H1 (cell line): ENCODE results near the gene PXMP4. TPM values are rescaled to one million over a fixed set of nuclear protein-coding genes. Genes with fewer than 3 reads are reported as not detected.

ENCODE experiments used
- CTCF ChIA-PET: fragments of 300-600 bp; sonication (Branson Sonifier 250); formaldehyde crosslinking; loops from one replicate; lab custom pipeline; 2021; ENCODE audit not compliant: partially characterized antibody; lab: Charles Lee
- POLR2A ChIA-PET: fragments of 300-600 bp; sonication (Branson Sonifier 250); formaldehyde crosslinking; loops from one replicate; lab custom pipeline; 2021; ENCODE audit warnings: inconsistent platforms; ENCODE audit not compliant: partially characterized antibody; lab: Charles Lee
- DNase-seq, 2 experiments: peaks; one replicate each; pipeline versions ENCODE4 v3.0.0 to v3.0.0-alpha.2; 2010 to 2022; ENCODE audit warnings: low spot score in 2 of 2, low read depth in 1 of 2, mixed read lengths in 1 of 2
- FAIRE-seq: peaks from 2 replicates; lab custom pipeline; 2011; peaks lifted over from hg19 to GRCh38; lab: Jason Lieb, UNC
- H2AFZ ChIP-seq: 2 replicates; pipeline ENCODE4 v1.8.1; 2012; ENCODE audit warnings: low read length, inconsistent platforms
- H2AK5ac ChIP-seq: 2 replicates; pipeline ENCODE4 v1.6.1; 2013; ENCODE audit warnings: low read depth, low read length
- H2BK120ac ChIP-seq: replicated peaks from 2 replicates; pipeline ENCODE3; 2013; ENCODE audit warnings: low read depth, low read length, inconsistent platforms
- H2BK12ac ChIP-seq: 2 replicates; pipeline ENCODE4 v1.6.1; 2013; ENCODE audit warnings: low read depth, low read length
- H2BK15ac ChIP-seq: 2 replicates; pipeline ENCODE4 v1.6.1; 2013; ENCODE audit warnings: low read length
- H2BK20ac ChIP-seq: 2 replicates; pipeline ENCODE4 v1.6.1; 2013; ENCODE audit warnings: low read length
- H2BK5ac ChIP-seq: 2 replicates; pipeline ENCODE4 v1.6.1; 2013; ENCODE audit warnings: low read depth, low read length
- H3K14ac ChIP-seq: 2 replicates; pipeline ENCODE4 v1.6.1; 2013; ENCODE audit warnings: inconsistent platforms; ENCODE audit not compliant: insufficient read length
- H3K18ac ChIP-seq: 2 replicates; pipeline ENCODE4 v1.6.1; 2013; ENCODE audit warnings: low read length; ENCODE audit errors: extremely low read depth
- H3K23ac ChIP-seq: 2 replicates; pipeline ENCODE4 v1.6.1; 2013; ENCODE audit warnings: inconsistent platforms; ENCODE audit not compliant: insufficient read length
- H3K23me2 ChIP-seq: 2 replicates; pipeline ENCODE4 v1.6.1; 2013; ENCODE audit warnings: low read depth, low read length
- H3K27ac ChIP-seq: 2 replicates; pipeline ENCODE4 v1.6.1; 2011; ENCODE audit warnings: low read depth, low read length, inconsistent platforms
- H3K27me3 ChIP-seq, 4 experiments: replicated peaks in 1 of 4; 1 replicate in 1 of 4; 2 replicates in 3 of 4; pipeline versions ENCODE4 v1.6.1 to v1.8.1; 2011 to 2013; ENCODE audit warnings: low read length in 3 of 4, mild to moderate bottlenecking in 3 of 4, inconsistent platforms in 2 of 4, mixed read lengths in 2 of 4, moderate library complexity in 1 of 4; ENCODE audit not compliant: control insufficient read depth in 3 of 4, insufficient read depth in 3 of 4; ENCODE audit errors: extremely low read depth in 1 of 4
- H3K36me3 ChIP-seq, 4 experiments: 2 replicates each; pipeline versions ENCODE4 v1.6.1 to v1.8.1; 2011 to 2013; ENCODE audit warnings: mild to moderate bottlenecking in 4 of 4, low read length in 3 of 4, moderate library complexity in 2 of 4, control low read depth in 1 of 4, inconsistent platforms in 1 of 4; ENCODE audit not compliant: insufficient read depth in 4 of 4, control insufficient read depth in 2 of 4
- H3K4ac ChIP-seq: replicated peaks from 2 replicates; pipeline ENCODE3; 2013; ENCODE audit warnings: low read length, low read depth, mixed read lengths, inconsistent platforms; ENCODE audit not compliant: insufficient read length
- H3K4me1 ChIP-seq, 4 experiments: replicated peaks in 1 of 4; 1 replicate in 1 of 4; 2 replicates in 3 of 4; pipeline versions ENCODE4 v1.6.1 to v1.8.1; 2011 to 2013; ENCODE audit warnings: low read length in 3 of 4, inconsistent platforms in 2 of 4, mixed read lengths in 1 of 4; ENCODE audit not compliant: insufficient read depth in 4 of 4, control insufficient read depth in 3 of 4
- H3K4me2 ChIP-seq, 2 experiments: 2 replicates each; pipeline versions ENCODE4 v1.6.1 to v1.8.1; 2011 to 2013; ENCODE audit warnings: low read depth in 2 of 2, low read length in 2 of 2, control low read depth in 1 of 2, inconsistent platforms in 1 of 2, mild to moderate bottlenecking in 1 of 2; ENCODE audit not compliant: insufficient read depth in 1 of 2
- H3K4me3 ChIP-seq, 4 experiments: fragments of 200-600, 300-600 bp in 1 of 4; sonication (generic), shearing (Covaris generic), sonication (Bioruptor Twin) in 1 of 4; 2 replicates each; pipeline versions ENCODE4 v1.5.1 to v1.8.1; 2011 to 2016; ENCODE audit warnings: low read length in 4 of 4, low read depth in 3 of 4, control low read depth in 2 of 4, inconsistent platforms in 2 of 4, mild to moderate bottlenecking in 2 of 4, mixed read lengths in 1 of 4, moderate library complexity in 1 of 4; ENCODE audit not compliant: insufficient read depth in 2 of 4; ENCODE audit errors: extremely low read depth in 1 of 4
- H3K56ac ChIP-seq: replicated peaks from 2 replicates; pipeline ENCODE3; 2013; ENCODE audit warnings: low read depth, mild to moderate bottlenecking, mixed read lengths, low read length, inconsistent platforms; ENCODE audit not compliant: insufficient read length
- H3K79me1 ChIP-seq: 2 replicates; pipeline ENCODE4 v1.6.1; 2013; ENCODE audit warnings: low read depth, low read length, control low read depth
- H3K79me2 ChIP-seq, 2 experiments: 2 replicates each; pipeline versions ENCODE4 v1.6.1 to v1.8.1; 2012 to 2013; ENCODE audit warnings: low read length in 2 of 2, mild to moderate bottlenecking in 2 of 2, inconsistent platforms in 1 of 2; ENCODE audit not compliant: insufficient read depth in 2 of 2, control insufficient read depth in 1 of 2
- H3K9ac ChIP-seq, 4 experiments: replicated peaks in 1 of 4; 1 replicate in 1 of 4; 2 replicates in 3 of 4; pipeline versions ENCODE4 v1.6.1 to v1.8.1; 2011 to 2013; ENCODE audit warnings: low read depth in 3 of 4, low read length in 3 of 4, control low read depth in 2 of 4, mild to moderate bottlenecking in 2 of 4, moderate library complexity in 2 of 4, inconsistent platforms in 1 of 4; ENCODE audit errors: extremely low read depth in 1 of 4
- H3K9me3 ChIP-seq, 2 experiments: 2 replicates each; pipeline versions ENCODE4 v1.6.1 to v1.8.1; 2012 to 2013; ENCODE audit warnings: mild to moderate bottlenecking in 2 of 2, moderate library complexity in 2 of 2, control low read depth in 1 of 2, inconsistent platforms in 1 of 2, low read depth in 1 of 2, low read length in 1 of 2, mixed read lengths in 1 of 2; ENCODE audit not compliant: insufficient read depth in 2 of 2
- H4K20me1 ChIP-seq, 2 experiments: replicated peaks in 1 of 2; 2 replicates each; pipeline versions ENCODE3 to v1.8.1; 2011 to 2013; ENCODE audit warnings: inconsistent platforms in 2 of 2, low read length in 2 of 2, mild to moderate bottlenecking in 1 of 2; ENCODE audit not compliant: insufficient read depth in 2 of 2, control insufficient read depth in 1 of 2
- H4K5ac ChIP-seq: 2 replicates; pipeline ENCODE4 v1.6.1; 2013; ENCODE audit warnings: low read length, low read depth, mixed read lengths, inconsistent platforms; ENCODE audit not compliant: insufficient read length
- H4K8ac ChIP-seq: 2 replicates; pipeline ENCODE4 v1.8.0; 2013; ENCODE audit warnings: mild to moderate bottlenecking, moderate library complexity, low read length, inconsistent platforms; ENCODE audit not compliant: insufficient read depth; ENCODE audit errors: extremely low read depth
- H4K91ac ChIP-seq: replicated peaks from 2 replicates; pipeline ENCODE3; 2013; ENCODE audit warnings: low read length, mixed read lengths, inconsistent platforms; ENCODE audit not compliant: insufficient read length
- BCL11A ChIP-seq, 2 experiments: IDR thresholded peaks; one replicate each; pipeline ENCODE4 v1.6.1; 2011; ENCODE audit warnings: low read depth in 2 of 2, low read length in 2 of 2, mild to moderate bottlenecking in 2 of 2
- CBX8 ChIP-seq: fragments of 300-800, 300-1000 bp; sonication (generic); IDR thresholded peaks from 2 replicates; pipeline ENCODE4 v1.7.1; 2016; ENCODE audit warnings: low read depth, low read length, borderline replicate concordance
- RBBP5 ChIP-seq: IDR thresholded peaks from 2 replicates; pipeline ENCODE4 v1.7.1; 2012; ENCODE audit warnings: low read depth, mild to moderate bottlenecking, inconsistent platforms, low read length, moderate library complexity, borderline replicate concordance
- RXRA ChIP-seq: IDR thresholded peaks from 2 replicates; pipeline ENCODE4 v1.6.1; 2011; ENCODE audit warnings: low read depth, mild to moderate bottlenecking, low read length, moderate library complexity; ENCODE audit not compliant: insufficient read depth
- SIN3A ChIP-seq, 2 experiments: IDR thresholded peaks in 1 of 2; conservative IDR thresholded peaks in 1 of 2; 2 replicates each; pipeline ENCODE4 v1.6.1; 2011 to 2012; ENCODE audit warnings: low read length in 2 of 2, improper control_type of control experiment in 1 of 2, low read depth in 1 of 2, mild to moderate bottlenecking in 1 of 2
- TCF12 ChIP-seq: IDR thresholded peaks from 2 replicates; pipeline ENCODE4 v1.6.1; 2011; ENCODE audit warnings: low read depth, mild to moderate bottlenecking, low read length
- WGBS, 2 experiments: shearing (Covaris generic) in 1 of 2; methylation state at CpG; one replicate each; pipeline versions ENCODE4 v1.1.6 to v1.1.7; 2013 to 2015; ENCODE audit warnings: low lambda C conversion rate in 2 of 2, mixed read lengths in 2 of 2, inconsistent platforms in 1 of 2, low coverage in 1 of 2, missing lambda C conversion rate in 1 of 2; ENCODE audit not compliant: insufficient replicate concordance in 2 of 2, insufficient coverage in 1 of 2, insufficient read length in 1 of 2; ENCODE audit errors: extremely low coverage in 1 of 2, missing lambda C conversion rate in 1 of 2; 5-methylcytosine and 5-hydroxymethylcytosine counted together
- polyA plus RNA-seq, 7 experiments: library from polyadenylated mRNA; depleted of rRNA in 3 of 7; stranded (reverse) in 5 of 7; unstranded in 2 of 7; fragments of >200 nt in 5 of 7; fragments of 200-250 nt in 2 of 7; gene quantifications; 1 replicate in 5 of 7; 2 replicates in 1 of 7; 4 replicates in 1 of 7; pipeline versions ENCODE4 v1.2.1 to v1.2.3, GENCODE V29; 2011 to 2013; ENCODE audit warnings: missing spikeins in 2 of 7, mixed read lengths in 2 of 7
- total RNA-seq: library from RNA; stranded (reverse); fragmentation: NEBNext Ultra II Directional; extraction: Animal tissue kit (Norgen Biotek cat#: 25700); gene quantifications from 2 replicates; pipeline ENCODE4 v1.2.1, GENCODE V29; 2021
- TF ChIP-seq, protein P1 (sequence below), 3 experiments: IDR thresholded peaks; 1 replicate in 2 of 3; 2 replicates in 1 of 3; pipeline versions ENCODE4 v1.5.1 to v1.6.1; 2011; ENCODE audit warnings: low read length in 3 of 3, mild to moderate bottlenecking in 3 of 3, inconsistent platforms in 2 of 3, low read depth in 1 of 3, moderate library complexity in 1 of 3; ENCODE audit not compliant: insufficient read depth in 1 of 3; ENCODE audit errors: control extremely low read depth in 1 of 3
- TF ChIP-seq, protein P2 (sequence below): IDR thresholded peaks from 2 replicates; pipeline ENCODE4 v1.6.1; 2012; ENCODE audit warnings: low read length, inconsistent platforms

The PXMP4 gene
- total and polyA plus RNA-seq, 2 of the 8 experiments (the other 6 are each of a cell fraction or from before 2014, with no cell fraction given) = 3.3 to 3.4 TPM

DNA sequence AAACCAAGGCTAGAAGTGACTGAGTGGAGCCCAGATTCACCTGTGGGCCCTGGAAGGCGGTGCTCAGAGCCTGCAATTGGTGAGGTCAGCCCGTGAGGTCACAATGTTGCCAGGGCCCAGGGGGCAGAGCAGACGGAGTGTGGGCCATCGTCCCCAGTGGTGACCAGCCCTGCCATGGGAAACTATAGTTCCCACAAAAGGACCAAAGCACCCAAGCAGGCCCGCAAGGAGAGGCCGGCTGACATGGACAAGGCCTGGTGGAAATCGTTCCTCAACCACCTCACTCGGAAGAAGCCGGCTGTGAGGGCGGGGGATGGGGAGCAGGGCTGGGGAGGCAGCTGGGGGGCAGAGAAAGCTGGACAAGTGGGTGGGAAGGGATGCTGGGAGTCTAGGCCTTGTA is 57.9 kb downstream of the PXMP4 start, which contains the start of gene C20orf144:
TSS of gene C20orf144 (plus strand) at position 156 of the 400 bp plus-strand sequence. CDS start at position 175, 19 bp downstream.
- Histone ChIP-seq H3K27me3 (peaks cover 0 to 3% (median 0%) of the 10 kb centered on the region in 4 experiments; a peak in 3 of 7 replicates), H3K56ac (no peak within 1 kb of the TSS), H3K23me2 (peaks cover 19% of the 10 kb centered on the region; the same call in 1 of the 2 replicates), H3K4me1 (peaks cover 0 to 12% (median 8%) of the 10 kb centered on the region in 4 experiments; a peak in 4 of 7 replicates), H3K4me3 (peak within 1 kb of the TSS; percentile 56 to 93 (median 82)), H3K79me2 (no peaks in the 10 kb centered on the region), H3K27ac (peak within 1 kb of the TSS; percentile 34; the same call in 1 of the 2 replicates), H4K8ac (no peak within 1 kb of the TSS), H2BK5ac (no peak within 1 kb of the TSS), H2BK12ac (no peak within 1 kb of the TSS), H2BK15ac (no peak within 1 kb of the TSS), H4K5ac (no peak within 1 kb of the TSS), H3K36me3 (peaks cover 0 to 14% (median 0%) of the 10 kb centered on the region in 4 experiments; a peak in 2 of 8 replicates), H3K79me1 (no peaks in the 10 kb centered on the region), H3K4ac (no peak within 1 kb of the TSS), H2AK5ac (no peak within 1 kb of the TSS), H2AFZ (no peak within 1 kb of the TSS), H3K9me3 (no peaks in the 10 kb centered on the region), H3K9ac (peak within 1 kb of the TSS; percentile 8 to 73 (median 40)), H3K23ac (no peak within 1 kb of the TSS), H2BK120ac (no peak within 1 kb of the TSS), H2BK20ac (no peak within 1 kb of the TSS), H3K14ac (no peak within 1 kb of the TSS), H4K20me1 (peaks cover 0 to 8% of the 10 kb centered on the region in 2 experiments), H3K18ac (no peak within 1 kb of the TSS), H3K4me2 (peak within 1 kb of the TSS; percentile 67 to 94), H4K91ac (no peak within 1 kb of the TSS)
- CTCF ChIA-PET = interaction anchor here (3.9 kb wide), 1 partner anchor 9 kb away, joined by 22 read pairs; no protein-coding TSS in a partner anchor
- DNase-seq (no peak), FAIRE-seq (no peak)
- POLR2A ChIA-PET = interaction anchor here (1.1 to 17.9 kb wide), 3 partner anchors 8 to 17 kb away, joined by 3 to 245 read pairs (median 3); partner anchors contain the start of gene NECAB3
- WGBS, 2 experiments = 93% methylated on average over 7 of the region's 10 CpGs; no CpG with 5 or more reads in 1 of the 2 experiments
- TF ChIP-seq RBBP5 = no peak
- no peak for TF ChIP-seq TCF12
- no peak for TF ChIP-seq CBX8
- no peak for TF ChIP-seq RXRA
- TF ChIP-seq, protein P1, sequence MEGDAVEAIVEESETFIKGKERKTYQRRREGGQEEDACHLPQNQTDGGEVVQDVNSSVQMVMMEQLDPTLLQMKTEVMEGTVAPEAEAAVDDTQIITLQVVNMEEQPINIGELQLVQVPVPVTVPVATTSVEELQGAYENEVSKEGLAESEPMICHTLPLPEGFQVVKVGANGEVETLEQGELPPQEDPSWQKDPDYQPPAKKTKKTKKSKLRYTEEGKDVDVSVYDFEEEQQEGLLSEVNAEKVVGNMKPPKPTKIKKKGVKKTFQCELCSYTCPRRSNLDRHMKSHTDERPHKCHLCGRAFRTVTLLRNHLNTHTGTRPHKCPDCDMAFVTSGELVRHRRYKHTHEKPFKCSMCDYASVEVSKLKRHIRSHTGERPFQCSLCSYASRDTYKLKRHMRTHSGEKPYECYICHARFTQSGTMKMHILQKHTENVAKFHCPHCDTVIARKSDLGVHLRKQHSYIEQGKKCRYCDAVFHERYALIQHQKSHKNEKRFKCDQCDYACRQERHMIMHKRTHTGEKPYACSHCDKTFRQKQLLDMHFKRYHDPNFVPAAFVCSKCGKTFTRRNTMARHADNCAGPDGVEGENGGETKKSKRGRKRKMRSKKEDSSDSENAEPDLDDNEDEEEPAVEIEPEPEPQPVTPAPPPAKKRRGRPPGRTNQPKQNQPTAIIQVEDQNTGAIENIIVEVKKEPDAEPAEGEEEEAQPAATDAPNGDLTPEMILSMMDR (IDR thresholded peaks at IDR 0.05; ENCODE audit: control extremely low read depth in 1 of 3, insufficient read depth in 1 of 3, low read depth in 1 of 3, low read length in 3 of 3) = no peak
- no peak for TF ChIP-seq SIN3A (conservative IDR thresholded peaks at IDR 0.05 in 1 of 2, IDR thresholded peaks at IDR 0.05 in 1 of 2; ENCODE audit: low read depth in 1 of 2, low read length in 2 of 2)
- TF ChIP-seq, protein P2, sequence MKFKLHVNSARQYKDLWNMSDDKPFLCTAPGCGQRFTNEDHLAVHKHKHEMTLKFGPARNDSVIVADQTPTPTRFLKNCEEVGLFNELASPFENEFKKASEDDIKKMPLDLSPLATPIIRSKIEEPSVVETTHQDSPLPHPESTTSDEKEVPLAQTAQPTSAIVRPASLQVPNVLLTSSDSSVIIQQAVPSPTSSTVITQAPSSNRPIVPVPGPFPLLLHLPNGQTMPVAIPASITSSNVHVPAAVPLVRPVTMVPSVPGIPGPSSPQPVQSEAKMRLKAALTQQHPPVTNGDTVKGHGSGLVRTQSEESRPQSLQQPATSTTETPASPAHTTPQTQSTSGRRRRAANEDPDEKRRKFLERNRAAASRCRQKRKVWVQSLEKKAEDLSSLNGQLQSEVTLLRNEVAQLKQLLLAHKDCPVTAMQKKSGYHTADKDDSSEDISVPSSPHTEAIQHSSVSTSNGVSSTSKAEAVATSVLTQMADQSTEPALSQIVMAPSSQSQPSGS = no peak
- no peak for TF ChIP-seq BCL11A (IDR thresholded peaks at IDR 0.05; ENCODE audit: low read depth in 2 of 2, low read length in 2 of 2)
